DMS114 treated with DMSO at 0.1 percent for 48 hours (cell line): Measurements from ENCODE around the gene AKAP3.

ENCODE experiments used
- DNase-seq: peaks from one replicate; lab custom pipeline; 2025; ENCODE audit not compliant: unreplicated experiment; lab: John Stamatoyannopoulos, UW

Gene AKAP3

GRCh38 chr12:4648501-4649357 lies at the start of gene AKAP3, which contains the start of gene NDUFA9:
TSS of gene AKAP3 (minus strand) at chr12:4649051. CDS start at chr12:4638196, 10,855 bp downstream.
TSS of gene NDUFA9 (plus strand) at chr12:4649114. CDS start at chr12:4649127, 13 bp downstream.
- peak; percentile 82 for DNase-seq

DNA sequence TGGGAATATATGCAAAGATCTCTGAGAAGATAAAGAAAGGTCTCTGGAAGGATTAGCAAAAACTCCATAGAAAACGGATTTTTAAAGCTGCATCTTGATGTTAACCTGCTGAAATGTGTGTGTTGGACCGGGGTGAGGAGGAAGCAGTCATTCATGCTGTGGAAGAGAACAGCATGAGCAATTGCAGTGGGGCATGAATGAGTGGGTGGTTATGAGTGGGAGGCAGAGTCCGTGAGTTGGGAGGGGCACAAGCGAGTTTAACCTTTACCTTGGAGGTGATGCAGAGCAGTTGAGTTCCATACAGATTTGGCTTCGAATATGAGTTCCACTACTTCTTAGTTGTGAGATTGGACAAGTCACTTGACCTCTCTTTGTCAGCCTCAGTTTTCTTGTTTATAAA lies 41.9 kb upstream of the AKAP3 start:
- no peak for DNase-seq

GRCh38 chr12:4685317-4685716 lies 36.5 kb upstream of the AKAP3 start:
- DNase-seq = no peak

GRCh38 chr12:4681732-4682131 lies 32.9 kb upstream of the AKAP3 start:
- no peak for DNase-seq

GRCh38 chr12:4679711-4680110 lies 30.9 kb upstream of the AKAP3 start:
- DNase-seq = no peak

DNA sequence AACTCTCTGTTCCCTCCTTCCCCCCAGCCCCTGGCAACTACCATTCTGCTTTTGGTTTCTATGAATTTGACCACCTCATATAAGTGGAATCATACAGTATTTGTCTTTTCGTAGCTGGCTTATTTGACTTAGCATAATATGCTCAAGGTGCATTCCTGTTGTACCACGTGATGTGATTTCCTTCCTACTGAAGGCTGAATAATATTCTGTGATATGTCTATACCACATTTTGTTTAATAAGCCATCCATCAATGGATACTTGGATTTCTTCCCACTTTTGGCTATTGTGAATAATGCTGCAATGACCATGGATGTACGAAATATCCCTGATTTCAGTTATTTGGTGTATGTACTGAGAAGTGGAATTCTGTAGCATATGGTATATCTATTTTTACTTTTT lies 16.4 kb upstream of the AKAP3 start:
- no peak for DNase-seq

GRCh38 chr12:4663971-4664505 lies 15.2 kb upstream of the AKAP3 start:
- no peak for DNase-seq

- no peak for DNase-seq
Observed at GRCh38 chr12:4653691-4654090, 4.8 kb upstream of the AKAP3 start.

- DNase-seq = no peak
Observed at GRCh38 chr12:4653257-4653656, 4.4 kb upstream of the AKAP3 start.

DNA sequence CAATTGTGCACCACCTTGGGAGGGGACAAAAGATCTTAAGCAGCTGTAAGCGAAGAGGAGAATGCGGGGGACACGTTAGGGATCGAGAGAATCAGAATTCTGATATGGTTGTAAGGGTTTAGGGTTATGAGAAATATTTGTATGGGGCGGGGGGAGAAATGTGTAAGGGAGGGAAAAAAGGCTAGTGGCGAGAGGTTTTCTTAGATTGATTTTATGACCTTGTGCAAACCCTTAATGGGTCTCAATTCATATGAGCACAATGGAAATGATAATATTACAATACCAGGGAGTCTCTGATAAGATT lies 459 bp upstream of the AKAP3 start:
- no peak for DNase-seq

DNA sequence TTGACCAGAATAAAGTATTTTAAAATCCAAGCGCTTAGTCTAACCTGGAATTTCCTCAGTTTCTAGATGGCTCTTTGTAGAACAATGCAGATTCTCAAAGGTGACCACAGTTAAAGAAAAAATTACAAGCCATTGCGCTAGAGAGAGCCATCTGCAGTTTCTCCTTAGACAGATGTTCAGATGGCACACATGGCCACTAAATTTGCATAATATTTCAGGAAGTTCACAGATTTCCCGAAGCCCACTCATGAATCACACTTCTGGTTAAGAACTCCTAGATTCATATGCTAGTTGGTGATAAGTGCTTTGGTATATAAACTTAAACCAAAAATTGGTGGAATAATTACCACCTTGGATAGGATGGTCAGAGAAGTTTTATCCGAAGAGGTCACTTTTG lies 749 bp downstream of the AKAP3 start:
- no peak for DNase-seq

DNA sequence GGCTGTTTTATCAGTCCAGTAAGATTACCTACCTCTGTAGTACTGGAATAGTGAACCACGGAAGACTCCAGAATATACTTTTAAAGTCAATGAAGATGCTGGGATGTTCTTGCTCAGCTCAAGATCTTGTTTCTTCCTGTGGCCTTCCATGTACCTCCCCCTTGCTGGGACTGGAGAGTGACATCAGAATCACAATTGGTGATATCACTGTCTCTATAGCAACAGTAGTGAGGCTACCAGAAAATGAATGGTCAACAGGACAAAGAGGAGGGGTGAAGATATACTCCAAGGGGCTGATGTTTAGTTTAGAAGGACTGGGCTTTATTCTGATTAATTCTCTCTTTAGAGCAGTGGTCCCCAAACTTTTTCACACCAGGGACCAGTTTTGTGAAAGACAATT lies 3.8 kb downstream of the AKAP3 start:
- DNase-seq = no peak

DNA sequence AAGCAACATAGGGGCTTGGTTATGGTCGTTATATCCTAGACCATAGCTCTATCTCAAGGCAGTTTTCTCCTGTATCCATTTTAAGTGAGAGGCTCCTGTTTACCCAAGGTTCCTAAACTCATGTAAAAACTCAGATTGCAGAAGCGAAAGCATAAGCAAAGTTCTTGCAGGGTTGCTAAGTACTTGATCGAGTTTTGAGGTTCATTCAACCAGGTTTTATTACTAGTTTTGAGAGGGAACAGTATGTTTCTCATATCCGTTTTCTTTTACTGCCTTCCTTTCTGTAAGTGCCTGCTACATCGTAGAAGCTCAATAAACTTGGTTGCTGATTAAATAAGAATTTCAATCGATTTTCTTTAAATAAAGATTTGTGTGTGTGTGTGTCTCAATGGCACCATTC lies 5.1 kb downstream of the AKAP3 start:
- no peak for DNase-seq

GRCh38 chr12:4630262-4630661 lies 18.6 kb downstream of the AKAP3 start:
- no peak for DNase-seq

DNA sequence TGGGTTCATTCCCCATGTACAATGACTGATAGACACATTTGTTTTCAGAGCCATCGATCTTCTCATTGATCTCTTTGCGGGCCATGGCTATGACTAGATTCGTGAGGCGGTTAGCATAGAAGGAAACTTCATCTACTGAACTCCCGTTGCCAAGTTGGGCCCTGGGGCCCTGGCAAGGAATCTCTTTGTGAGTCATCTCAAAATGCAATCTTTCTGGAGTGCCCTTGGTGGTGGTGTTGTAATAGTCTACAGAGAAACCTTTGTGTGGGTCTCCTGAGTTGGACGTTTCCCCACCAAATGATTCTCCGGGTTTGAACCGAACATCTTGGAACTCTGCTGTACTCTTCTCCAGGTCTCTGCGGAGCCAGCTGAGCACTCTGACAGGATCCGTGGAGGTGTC lies 20.4 kb downstream of the AKAP3 start:
- no peak for DNase-seq

DNA sequence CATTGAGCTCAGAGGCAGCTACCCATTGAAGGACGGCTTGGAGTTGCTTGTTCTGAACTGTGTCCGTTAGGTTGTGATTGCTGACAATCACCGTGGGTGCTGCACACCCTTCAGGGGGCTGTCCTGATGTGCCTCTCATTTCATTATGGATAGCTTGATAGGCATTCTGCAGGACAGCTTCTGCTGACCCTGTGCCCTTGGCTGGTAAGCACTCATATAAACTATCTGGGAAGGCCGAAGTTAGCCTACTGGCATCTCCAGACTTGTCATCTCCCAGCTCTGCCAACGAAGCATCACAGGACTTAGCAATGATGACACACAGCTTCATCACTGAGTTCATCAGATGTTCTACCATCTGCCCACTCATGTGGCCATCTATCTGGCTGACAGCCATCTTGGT lies 22.3 kb downstream of the AKAP3 start:
- no peak for DNase-seq

GRCh38 chr12:4621511-4621910 lies 27.3 kb downstream of the AKAP3 start:
- no peak for DNase-seq

GRCh38 chr12:4615667-4616066 lies 33.2 kb downstream of the AKAP3 start:
- no peak for DNase-seq

- DNase-seq = no peak
Observed at GRCh38 chr12:4610481-4610880, 38.4 kb downstream of the AKAP3 start.

GRCh38 chr12:4609071-4609470 lies 39.8 kb downstream of the AKAP3 start:
- no peak for DNase-seq

- no peak for DNase-seq
Observed at GRCh38 chr12:4607056-4607455, 41.8 kb downstream of the AKAP3 start.

DNA sequence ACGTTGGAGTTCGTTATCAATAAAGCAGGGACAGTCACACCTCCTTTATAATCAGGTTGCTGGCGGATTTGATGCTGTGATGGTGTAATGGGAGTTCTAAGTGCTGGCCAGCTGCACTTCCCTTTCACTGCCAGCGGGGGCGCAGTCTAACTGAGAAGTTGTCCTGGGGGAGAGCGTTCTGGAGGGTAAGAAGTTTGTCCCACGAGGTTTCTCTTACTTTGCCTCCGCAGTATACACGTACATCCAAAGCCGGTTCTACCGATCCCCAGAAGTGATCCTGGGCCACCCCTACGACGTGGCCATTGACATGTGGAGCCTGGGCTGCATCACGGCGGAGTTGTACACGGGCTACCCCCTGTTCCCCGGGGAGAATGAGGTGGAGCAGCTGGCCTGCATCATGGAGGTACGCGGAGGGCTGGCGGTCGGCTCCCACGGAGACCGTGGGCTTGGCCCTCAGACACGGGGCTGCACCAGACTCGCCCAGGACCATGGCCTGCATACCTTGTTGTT lies 44.1 kb downstream of the AKAP3 start:
- peak; percentile 88 for DNase-seq

DNA sequence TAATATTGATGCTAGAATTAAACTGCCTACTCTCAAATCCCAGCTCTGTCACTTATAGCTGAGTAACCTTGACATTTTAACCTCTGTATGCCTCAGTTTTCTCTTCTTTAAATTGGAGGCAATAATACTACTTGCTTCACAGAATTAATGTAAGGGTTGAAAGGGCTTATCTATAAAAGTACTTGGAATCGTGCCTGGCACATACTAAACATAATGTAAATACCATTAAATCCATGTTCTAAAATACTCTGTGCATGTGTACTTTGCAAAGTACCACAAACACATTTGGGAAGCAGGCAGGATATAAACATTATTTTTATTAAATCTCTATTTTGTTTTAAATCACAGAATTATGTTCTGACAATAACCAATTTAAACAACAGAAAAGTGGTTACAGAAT lies 44.9 kb downstream of the AKAP3 start:
- DNase-seq = no peak
